NCI-H146 (cell line): ENCODE results near the gene STX10.

Experiments used
- DNase-seq: peaks from one replicate; lab custom pipeline; 2025; lab: John Stamatoyannopoulos, UW

Gene STX10

DNA sequence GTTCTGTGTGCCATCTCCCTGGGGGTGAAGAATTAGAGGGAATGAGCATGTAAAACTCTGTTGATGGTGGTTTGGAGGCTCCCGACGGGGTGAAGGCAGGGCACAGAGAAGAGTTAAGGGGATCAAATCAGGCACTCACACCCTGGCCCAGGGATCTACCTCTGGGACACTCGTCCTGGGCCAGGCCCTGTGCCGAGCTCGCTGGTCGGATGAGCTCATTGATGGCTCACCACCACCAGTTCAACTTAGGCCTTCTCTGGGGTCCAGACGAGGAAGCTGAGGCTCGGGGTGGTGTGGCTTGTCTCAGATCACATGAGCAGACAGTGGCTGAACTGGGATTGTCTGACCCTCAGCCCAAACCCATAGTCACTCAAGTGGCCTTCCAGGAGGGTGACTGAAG, 30.5 kb downstream of the STX10 start:
- DNase-seq, result no peak

DNA sequence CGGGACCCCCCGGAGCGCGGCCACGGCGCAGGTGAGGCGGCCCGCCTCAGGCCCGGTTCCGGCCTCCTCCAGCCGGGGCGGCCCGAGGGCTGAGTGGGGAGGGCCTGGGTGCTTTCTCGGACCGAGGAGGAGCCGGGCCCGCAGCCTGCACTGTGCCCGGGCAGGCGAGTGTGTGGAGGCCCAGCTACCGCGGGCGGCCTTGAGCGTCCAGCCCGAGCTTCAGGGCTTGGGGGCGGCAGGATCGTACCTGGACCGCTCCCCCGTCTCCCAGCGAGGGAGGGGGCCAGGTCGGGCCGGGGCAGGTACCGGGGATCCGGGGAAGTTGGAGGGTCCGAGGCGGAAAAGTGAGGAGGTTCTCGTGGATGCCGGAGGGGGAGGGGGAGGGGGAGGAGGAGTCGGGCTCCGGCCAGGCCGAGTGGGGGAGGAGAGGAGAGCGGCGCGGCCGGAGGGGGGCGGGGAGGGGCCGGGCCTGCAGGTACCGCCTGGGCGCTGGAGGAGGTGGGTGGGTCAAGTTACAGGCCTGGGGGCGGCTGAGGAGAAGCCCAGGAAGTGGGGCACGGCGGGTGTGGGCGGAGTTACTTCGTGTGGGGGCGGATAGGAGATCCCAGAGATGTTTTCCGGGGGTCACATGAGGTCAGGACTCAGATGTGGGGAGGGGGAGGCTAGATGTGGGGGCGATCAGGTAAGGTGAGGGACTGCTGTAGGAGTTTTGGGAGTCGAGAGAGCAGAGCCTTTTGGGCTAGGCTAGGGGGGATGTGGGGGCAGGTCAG, 31.6 kb downstream of the STX10 start:
- peak; percentile 90 for DNase-seq

DNA sequence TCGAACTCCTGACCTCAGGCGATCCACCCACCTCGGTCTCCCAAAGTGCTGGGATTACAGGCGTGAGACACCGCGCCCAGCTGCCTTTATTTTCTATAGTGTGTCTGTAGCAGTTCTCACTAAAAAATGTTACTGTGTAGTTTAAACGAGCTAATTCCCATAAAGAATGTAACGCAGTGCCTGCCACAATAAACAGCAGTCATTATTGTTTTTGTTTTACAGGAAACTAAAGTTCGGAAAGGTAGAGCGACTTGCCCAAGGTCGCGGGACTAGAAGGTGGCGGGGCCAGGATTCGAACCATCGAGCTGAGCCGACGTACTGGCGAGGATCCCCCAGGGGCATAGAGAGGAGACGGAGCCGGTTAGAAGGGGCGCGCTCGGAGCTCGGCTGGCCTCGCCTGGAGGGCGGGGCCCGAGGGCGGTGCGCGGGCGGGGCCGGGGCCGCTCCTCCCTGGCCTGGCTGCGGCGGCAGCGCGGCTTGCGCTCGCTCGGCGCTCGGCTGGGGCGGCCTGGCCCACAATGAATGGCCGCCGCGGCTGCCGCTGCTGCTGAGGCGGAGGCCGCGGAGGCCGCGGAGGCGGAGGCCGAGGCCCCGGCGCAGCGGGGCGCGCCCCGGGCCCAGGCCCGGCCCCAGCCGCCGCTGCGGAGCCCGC, 32.3 kb downstream of the STX10 start, which contains the start of gene NACC1:
TSS of gene NACC1 (plus strand) at position 493 of the 652 bp plus-strand sequence. CDS start 16,944 bp downstream, outside the sequence.
- DNase-seq, result peak; percentile 97

DNA sequence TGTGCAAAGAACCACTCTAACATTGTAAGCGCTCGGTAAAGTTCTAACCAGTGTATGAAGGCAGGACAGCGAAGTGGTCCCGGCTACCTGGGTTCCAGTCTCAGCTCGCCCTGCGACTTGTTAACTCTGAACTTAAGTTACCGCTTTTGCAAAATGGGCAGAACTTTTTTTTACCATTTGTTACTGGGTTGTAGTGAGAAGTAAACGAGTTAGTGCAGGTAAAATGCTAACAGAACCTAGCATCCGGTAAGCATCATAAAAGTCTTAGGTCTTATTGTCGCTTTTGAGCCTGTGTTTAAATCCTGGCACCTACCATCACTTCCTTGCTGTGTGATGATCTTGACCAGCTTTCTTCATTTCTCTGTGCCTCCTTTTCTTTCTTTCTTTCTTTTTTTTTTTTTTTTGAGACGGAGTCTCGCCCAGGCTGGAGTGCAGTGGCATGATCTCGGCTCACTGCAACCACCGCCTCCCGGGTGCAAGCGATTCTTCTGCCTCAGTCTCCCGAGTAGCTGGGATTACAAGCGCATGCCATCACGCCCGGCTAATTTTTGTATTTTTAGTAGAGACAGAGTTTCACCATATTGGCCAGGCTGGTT, 32.9 kb downstream of the STX10 start:
- peak; percentile 45 for DNase-seq

DNA sequence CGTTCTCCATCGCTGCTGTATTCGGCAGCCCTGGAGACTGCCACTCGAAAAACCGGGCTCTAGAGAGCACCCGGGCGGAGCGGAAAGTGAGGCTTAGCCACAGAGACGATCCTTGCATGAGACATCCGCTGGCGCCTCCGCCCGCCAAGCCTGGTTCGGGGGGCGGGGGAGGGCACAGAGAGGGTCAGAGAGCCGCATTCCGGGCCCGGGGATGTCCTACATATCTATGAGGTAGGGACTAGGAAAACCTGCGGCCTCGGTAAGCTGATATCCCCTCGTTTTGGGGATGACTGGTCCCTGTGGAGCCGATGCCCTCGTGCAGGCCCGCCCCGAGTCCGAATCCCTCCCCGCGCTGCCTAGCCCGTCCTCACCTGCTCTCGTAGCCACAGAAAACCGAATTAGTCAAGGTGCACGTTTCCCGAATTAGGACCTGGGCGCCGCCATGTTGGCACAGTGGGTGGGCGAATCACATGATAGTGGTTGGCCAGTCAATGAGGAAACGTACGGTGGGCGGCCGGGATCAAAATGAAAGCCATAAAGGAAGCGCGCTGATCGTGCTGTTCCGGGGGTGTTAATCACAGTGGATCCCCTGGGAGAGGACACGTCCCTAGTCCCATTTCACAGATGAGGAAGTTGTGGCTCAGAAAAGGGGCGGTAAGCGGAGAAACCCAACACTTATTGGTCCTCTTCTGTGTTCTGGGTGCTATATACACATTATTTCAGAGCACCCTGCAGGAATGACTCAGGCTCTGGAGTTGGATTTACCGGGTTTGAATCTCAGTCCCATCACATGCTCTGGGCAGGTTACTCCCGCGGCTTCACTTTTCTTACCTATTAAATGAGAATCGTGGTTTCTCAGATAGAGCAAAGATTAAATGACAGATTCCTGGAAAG, 33.6 kb downstream of the STX10 start, which contains the start of gene TRMT1:
TSS of gene TRMT1 (minus strand) at position 459 of the 894 bp plus-strand sequence. CDS start at position 118, 341 bp downstream.
- peak; percentile 96 for DNase-seq

DNA sequence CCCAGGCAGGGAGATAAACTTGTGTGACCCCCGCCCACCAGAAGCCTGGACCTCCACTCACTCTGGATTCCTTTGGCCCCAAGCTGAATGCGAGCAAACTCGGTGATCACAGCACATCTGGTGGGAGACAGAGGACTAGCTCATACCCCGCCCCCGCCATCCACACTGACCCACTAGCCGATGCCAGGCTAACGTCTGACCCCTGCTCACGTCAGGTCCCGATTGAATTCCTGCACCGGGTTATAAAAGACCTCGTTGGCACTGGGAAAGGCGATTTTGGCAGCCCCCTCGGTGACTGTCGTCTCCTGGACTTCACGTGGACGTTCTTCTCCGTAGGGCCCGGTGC, 34.3 kb downstream of the STX10 start:
- DNase-seq, result peak; percentile 41

DNA sequence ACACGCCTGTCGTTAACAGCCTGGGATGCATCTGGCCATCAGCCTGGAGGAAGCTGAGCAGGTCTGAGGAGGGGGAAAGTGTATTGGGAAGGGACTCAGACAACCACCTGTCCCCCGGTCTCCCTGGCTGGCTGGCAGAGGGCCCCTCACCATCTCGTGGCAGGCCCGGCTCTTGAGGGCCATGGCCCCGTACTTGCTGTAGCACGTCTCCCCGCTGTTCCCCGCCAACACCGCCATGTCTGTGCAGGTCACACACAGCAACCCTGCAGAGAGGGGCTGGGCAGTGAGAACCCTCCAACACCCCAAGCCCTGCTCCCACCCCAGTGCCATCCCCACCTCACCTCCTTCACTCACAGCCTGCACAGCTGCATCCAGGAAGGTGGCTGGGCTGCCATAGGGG, 37.6 kb downstream of the STX10 start:
- DNase-seq, result no peak

DNA sequence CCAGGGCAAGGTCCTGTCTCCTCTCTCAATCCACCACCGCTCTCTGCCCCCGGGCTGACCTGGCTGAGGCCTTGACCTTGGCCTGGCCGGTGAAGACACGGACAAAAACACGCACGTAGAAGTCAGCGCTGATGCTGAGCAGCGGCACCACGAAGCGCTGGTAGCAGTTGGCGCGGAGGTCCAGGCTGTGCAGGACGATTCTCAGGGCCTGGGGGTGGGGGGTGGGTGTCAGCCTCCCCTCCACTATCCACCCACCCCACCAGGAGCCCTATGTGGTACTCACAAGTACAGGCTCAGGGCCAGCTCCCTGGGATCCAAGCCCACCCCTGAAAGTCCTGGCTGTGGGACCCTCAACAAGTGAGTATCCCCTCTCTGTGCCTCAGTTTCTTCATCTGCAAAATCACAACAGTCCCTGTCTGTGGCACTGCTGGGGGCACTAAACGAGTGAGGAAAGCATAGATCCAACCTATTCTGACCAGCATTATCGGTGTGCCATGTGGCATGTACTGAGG, 40.0 kb downstream of the STX10 start:
- DNase-seq, result no peak

DNA sequence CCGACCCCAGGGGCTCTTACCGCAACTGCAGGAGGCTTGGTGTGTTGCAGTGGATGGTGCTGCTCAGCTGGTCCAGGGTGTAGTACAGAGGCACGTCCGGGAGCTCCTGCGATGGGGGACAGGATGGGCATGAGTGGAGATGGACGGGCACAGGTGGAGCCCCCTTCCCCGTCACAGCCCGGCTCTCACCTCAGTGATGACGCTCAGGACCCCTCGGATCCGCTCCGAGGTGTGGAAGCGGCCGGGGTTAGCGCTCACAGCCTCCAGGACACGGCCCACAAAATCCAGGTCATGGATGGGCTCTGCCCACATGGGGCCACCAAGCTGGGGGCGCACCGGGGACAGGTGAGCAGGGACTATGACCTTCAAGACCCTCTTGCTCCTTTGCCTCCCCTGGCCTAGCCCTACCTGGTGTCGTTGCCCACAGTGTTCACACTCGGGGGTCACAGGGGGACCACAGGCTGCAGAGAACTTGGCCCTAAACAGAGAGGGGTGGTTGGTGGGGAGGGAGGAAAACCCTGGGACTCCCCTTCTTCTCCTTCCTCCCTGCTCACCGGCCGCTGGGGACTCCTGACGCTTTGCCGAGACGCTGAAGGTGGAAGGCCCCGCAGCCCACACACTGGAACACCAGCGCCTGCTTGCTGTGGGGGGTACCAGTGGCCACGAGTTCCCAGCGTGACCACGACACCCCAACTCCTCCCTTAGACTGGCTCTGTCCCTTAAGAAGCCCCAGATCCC, 40.6 kb downstream of the STX10 start:
- no peak for DNase-seq

DNA sequence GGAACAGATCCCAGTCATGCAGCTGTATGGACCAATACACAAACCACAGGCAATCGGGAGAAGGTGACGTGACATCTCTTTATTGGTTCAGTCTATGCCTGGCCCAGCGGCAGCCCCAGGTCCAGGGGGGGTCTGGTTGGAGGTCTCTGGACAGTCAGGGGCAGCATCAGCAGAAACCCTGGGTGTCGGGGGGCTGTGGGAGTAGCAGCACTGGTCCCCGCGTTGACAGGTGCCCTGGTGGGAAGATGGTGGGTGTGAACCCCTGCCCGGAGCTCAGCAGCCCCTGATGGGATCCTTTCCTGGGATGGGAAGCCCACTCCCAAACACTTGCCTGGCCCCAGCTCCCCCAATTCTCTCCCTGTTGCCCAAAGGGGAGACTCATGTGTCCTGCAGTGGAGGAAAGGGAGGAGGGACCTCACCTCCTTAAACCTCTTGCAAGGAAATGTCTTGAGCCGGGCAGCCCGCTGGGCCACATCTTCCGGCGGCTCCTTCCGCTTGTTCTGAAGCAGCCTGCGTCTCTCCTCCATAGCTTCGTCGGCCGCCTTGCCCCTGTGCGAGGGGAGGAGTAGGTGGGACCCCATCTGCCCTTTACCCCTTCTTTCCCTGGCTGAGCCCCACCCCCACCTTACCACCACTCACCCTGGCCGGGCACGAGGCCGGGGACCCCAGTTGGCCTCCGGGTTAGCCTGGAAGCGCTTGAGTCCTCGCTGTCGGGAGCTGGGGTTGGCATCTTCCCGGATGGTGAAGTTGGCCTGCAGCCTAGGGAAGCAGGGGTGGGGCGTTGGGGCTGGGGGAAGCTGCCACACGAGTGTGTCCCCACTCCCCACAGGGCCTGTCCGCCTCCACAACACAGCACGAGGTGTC, 45.1 kb downstream of the STX10 start:
- DNase-seq, result no peak

DNA sequence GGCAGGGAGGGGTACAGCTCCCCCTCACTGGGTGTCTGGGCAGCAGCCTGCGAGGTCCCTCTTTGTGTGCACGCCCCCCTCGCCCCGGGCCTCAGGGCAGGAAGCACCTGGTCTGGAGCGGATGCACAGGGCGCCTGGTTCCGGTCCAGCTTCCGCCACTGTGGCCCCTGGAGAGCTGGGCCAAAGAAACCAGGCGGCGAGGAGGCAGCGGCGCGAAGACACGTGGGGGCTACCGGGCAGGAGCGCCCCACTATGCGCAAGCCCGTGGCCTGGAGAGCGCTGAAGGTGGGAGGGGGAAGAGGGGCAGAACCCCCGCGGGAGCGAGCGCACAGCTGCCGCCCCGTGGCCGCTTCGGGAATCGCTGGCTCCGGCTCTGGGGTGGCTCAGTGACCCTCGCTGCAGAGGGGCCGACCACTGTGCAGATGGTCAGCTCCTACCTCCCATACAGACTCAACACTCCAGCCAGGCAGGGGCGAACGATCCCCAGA, 45.8 kb downstream of the STX10 start:
- DNase-seq, result no peak

DNA sequence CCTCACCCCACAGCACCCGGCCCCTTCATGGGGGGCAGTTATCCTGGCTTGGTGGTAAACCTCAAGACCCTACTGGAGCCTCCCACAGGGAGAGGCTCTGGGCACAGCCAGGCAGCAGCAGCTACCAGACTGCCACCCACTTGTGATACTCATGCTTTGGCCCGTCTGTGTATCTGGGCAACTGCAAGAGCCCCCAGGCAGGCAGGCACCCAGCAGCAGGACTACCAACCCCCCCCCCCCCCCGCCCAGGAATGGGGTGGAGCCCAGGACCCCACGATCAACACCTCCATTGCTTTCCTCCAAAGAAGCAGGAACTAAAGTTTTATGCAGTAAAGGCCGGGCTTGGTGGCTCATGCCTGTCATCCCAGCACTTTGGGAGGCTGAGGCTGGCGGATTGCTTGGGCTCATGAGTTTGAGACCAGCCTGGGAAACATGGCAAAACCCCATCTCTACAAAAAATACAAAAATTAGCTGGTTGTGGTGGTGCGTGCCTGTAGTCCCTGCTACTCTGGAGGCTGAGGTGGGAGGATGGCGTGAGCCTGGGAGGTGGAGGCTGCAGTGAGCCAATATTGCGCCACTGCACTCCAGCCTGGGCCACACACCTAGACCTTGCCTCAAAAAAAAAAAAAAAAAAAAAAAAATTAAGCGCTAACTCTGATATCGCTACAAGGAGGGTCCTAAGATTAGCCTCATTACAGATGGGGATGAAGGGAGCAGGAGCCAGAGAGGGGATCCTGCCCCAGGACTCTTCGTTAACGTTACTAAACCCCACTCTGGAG, 46.4 kb downstream of the STX10 start:
- no peak for DNase-seq

DNA sequence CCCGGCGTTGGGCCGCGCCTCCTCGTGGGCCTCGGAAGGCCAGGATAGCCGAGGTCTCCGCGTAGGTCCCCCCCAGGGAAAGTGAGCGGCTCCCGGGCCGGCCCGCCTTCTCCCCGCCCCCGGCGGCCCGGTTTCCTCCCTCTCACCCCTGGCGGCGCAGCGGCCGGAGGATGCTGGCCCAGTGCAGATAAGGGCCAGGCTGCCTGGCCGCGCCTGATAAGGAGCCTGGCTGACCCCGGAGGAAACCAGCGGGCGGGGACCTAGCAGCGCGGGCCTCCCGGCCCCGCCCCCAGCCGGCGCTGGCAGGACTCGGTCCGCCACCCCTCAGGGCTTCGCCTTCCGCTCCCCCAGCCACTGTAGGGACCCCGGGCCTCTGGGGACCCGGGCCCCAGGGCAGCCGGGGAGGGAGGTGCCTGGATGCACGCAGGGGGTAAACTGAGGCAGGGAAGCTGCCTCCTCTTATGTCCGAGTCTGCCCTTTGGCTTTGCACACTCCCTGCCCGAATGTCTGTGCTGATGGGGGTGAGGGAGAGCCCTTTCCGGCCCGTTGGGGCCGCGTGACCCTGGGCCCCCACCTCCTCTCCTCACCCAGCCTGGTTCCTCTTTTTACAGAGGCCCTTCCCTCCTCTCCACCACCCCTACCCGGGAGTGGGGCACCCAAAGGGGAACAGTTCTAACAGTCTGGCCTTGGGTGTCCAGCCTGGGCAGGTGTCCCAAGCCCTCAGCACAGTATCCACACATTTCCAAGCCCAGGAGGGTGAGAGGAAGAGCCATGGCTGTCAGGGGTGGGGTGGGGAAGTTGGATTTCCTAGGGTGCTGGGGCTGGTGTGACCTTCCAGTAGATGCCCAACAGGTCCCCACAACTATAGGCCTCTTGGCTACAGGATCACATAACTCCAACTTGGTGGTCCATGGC, 47.3 kb downstream of the STX10 start, which contains the start of gene LYL1:
TSS of gene LYL1 (minus strand) at position 193 of the 915 bp plus-strand sequence. CDS start 1,687 bp downstream, outside the sequence.
- DNase-seq, result peak; percentile 64

DNA sequence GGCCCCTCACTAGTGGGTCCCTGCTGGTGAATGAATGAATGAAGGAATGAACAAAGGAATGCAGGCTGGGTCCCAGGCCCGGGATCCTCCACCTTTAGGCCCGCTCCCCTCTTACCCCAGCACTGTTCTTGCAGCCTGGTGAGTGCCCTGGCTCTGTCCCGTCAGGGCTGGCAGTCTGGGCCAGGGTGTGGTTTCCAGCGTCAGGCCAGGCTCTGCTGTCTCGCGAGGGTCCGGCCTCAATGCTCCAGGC, 47.8 kb downstream of the STX10 start:
- DNase-seq, result no peak

DNA sequence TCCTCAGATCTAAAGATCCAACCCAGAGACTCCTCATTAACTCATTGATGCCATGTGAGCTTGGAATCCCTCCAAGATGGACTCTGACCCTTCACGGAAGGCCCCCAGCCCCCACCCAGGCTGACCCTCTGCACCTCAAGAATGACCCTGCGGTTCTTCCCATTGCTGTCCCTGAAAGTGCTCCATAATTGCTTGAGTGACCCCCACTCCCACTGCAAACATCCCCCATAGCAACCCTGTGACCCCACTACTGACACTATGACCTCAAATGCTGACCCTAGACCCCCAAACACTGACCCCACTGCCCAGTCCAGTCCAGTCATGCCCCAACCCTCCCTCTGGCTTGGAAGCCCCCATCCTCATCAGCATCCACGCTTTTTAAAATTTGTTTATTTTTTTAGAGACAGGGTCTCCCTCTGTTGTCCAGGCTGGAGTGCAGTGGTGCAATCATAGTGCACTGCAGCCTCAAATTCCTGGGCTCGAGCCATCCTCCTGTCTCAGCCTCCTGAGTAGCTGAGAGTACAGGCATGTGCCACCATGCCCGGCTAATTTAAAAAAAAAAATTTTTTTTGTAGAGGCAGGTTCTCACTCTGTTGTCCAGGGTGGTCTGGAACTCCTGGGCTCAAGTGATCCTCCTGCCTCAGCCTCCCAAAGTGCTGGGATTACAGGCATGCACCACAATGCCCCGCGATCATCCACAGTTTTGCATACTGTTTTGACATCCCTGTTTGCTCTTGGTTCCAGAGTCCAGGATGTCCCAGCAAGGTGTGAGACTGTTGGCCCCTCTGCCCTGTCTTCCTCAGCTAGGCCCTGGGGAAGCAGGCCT, 48.4 kb downstream of the STX10 start:
- no peak for DNase-seq

DNA sequence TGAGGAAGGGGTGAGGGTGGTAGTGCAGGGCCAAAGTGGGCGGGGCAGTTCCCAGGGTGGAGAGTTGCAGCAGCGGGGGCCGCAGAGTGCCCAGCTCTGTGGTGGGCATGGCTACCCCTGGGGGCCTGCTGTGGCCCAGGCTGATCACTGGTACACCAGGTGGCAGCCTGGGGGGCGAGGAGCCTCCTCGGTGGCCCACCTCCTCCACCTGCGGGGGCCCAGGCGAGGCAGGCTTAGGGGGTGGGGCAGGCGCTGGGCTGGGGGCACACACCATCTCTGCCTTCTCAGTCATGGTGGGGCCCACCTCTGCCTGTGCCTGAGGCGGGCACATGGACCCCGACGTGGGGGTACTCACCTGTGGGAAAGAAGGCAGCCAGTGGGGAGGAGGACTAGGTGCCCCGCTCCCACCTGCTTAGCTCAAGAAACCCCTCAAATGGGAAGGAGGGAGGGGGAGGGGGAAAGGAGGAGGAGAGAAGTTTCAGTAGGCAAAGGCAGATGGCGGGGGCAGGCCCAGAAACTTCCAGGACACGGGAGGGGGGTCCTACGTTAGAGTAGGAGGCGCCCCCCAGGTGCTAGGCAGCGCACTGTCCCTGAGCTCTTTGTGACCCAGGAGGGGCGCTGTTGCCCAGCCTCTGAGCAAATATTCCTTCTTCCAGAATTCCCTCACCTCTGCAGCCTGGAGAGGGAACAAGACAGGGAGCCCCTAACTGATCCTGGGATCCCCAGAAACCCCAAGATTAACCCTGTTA, 49.2 kb downstream of the STX10 start:
- no peak for DNase-seq
